ENCODE measurements around the gene TNFRSF4. TPM values are rescaled to one million over a fixed set of nuclear protein-coding genes. Genes with fewer than 3 reads are reported as not detected.

TNFRSF4 gene
- total and polyA plus RNA-seq, 10 of the 15 experiments (the other 5 are each of a cell fraction or from before 2014, with no cell fraction given), result 0.05 to 7.3 (median 2.5) TPM; not detected in 1

DNA sequence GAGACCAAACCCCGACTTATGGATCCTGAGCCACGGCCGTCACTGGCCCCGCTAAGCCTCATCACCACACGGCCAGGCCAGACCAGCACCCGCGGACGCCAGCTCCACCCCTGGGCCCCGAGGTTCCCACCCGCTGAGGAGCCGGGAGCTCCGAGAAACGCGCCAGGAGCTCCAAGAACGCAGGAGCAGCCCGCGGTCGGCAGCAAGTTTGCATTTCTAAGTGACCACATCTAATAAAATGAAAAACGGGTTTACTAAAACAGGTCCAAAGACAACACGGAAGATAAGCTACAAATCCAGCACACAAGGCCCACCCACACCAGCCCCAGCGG is 40.7 kb upstream of the TNFRSF4 start:
- ChIA-PET SMC1A (ENCODE audit: uncharacterized antibody, unreplicated experiment) (interaction anchor here (1.0 kb wide), 1 partner anchor 17 kb away, joined by 5 read pairs; no protein-coding TSS in a partner anchor), RAD21 (ENCODE audit: unreplicated experiment) (no interaction called here), CTCF (interaction anchor here (1.2 kb wide), 1 partner anchor 132 kb away, joined by 5 read pairs; no protein-coding TSS in a partner anchor), POLR2A (interaction anchor here (1.2 kb wide), 1 partner anchor 19 kb away, joined by 3 read pairs; the partner anchor contains the start of gene UBE2J2)
- in situ Hi-C loops (cut with MboI) (loop anchor here (5.0 kb wide), 1 partner anchor 137 kb away; the partner anchor contains the start of gene C1orf159), intact Hi-C loops (cut with micrococcal nuclease; ENCODE audit: unreplicated experiment) (no loop called here)
- WGBS (ENCODE audit: insufficient coverage, insufficient replicate concordance, low lambda C conversion rate, missing lambda C conversion rate), result 87% methylated on average over 21 of the region's 21 CpGs
- H4K20me1 ChIP-seq (ENCODE audit: control insufficient read depth, insufficient read depth), result no peaks in the 10 kb centered on the region
- ATAC-seq, result no peak
- H3K27me3 ChIP-seq (replicated peaks in 1 of 2; ENCODE audit: control insufficient read depth in 2 of 2, insufficient read depth in 2 of 2, low read length in 1 of 2), result no peaks in the 10 kb centered on the region
- no peak overlapping the region for H3K4me2 ChIP-seq (ENCODE audit: control insufficient read depth, insufficient read depth)
- no peak overlapping the region for H2AFZ ChIP-seq (ENCODE audit: control insufficient read depth, low read depth, low read length)
- no peak overlapping the region for H3K27ac ChIP-seq (ENCODE audit: control insufficient read depth, insufficient read depth)
- no peak overlapping the region for H3K4me3 ChIP-seq
- peaks cover 12% of the 10 kb centered on the region for H3K4me1 ChIP-seq (ENCODE audit: control insufficient read depth, insufficient read depth, low read length)
- BruUV-seq (replicated peaks), result no TSS peak
- H3K79me2 ChIP-seq (ENCODE audit: control insufficient read depth, insufficient read depth, low read length), result no peaks in the 10 kb centered on the region
- H3K36me3 ChIP-seq (ENCODE audit: control insufficient read depth in 2 of 2, insufficient read depth in 2 of 2, low read length in 1 of 2), result peaks cover 3 to 13% of the 10 kb centered on the region in 2 experiments; a peak in 3 of 4 replicates
- H3K9me3 ChIP-seq (replicated peaks; ENCODE audit: control insufficient read depth, insufficient read depth, low read length), result no peaks in the 10 kb centered on the region
- no peak for DNase-seq (ENCODE audit: low read depth, low spot score)
- no peak for FAIRE-seq
- TF ChIP-seq YY1 (IDR thresholded peaks at IDR 0.05; ENCODE audit: low read depth, low read length) (no peak), POLR2A (IDR thresholded peaks at IDR 0.05; ENCODE audit: low read depth, low read length) (no peak), CHD4 (IDR thresholded peaks at IDR 0.05) (no peak), CBX5 (IDR thresholded peaks at IDR 0.05; ENCODE audit: low read depth) (no peak), RB1 (IDR thresholded peaks at IDR 0.05; ENCODE audit: borderline replicate concordance) (no peak)
- TF ChIP-seq, protein P1, sequence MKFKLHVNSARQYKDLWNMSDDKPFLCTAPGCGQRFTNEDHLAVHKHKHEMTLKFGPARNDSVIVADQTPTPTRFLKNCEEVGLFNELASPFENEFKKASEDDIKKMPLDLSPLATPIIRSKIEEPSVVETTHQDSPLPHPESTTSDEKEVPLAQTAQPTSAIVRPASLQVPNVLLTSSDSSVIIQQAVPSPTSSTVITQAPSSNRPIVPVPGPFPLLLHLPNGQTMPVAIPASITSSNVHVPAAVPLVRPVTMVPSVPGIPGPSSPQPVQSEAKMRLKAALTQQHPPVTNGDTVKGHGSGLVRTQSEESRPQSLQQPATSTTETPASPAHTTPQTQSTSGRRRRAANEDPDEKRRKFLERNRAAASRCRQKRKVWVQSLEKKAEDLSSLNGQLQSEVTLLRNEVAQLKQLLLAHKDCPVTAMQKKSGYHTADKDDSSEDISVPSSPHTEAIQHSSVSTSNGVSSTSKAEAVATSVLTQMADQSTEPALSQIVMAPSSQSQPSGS (IDR thresholded peaks at IDR 0.05; ENCODE audit: low read length), result no peak
- no peak overlapping the region for H3K9ac ChIP-seq (ENCODE audit: control insufficient read depth, insufficient read depth, low read length)
